ENCODE data around the gene CACHD1.

DNA sequence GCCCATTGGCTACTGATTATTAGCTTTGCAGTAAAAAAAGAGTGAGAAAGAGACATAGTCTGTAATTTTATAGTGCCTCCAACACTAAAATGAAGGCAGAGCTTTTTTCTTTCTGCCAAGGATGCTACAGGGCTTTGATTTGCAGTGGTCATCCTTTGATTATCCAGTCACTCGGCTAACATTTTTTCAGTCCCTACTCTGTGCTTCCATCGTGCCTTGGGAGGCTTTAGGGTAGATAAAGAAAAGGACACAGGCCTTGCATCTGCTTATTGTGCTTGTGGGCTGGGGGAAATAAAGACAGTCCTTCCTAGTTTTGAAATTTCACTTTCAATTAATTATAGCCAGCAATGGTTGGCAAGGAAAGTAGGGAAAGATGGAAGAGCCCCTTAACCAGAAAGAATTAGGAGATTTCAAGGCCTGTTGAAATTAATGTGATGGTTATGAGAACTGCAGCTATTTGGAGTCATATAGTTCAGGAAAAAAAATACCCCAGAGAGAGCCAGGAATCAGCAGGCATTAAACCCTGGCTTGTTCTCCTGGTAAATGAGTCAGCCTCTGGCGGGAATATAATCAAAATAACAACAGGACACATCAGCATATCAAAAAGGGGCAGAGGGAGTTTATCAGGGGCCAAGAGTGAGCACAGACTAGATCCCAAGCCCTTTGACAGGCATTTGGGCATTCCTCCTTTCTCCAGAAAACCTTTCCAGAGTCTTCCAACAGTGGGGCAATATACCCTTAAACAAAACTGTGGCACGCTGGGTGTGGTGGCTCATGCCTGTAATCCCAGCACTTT lies 27.4 kb downstream of the CACHD1 start:
- no peak for TF ChIP-seq EZH2 (IDR thresholded peaks at IDR 0.05; ENCODE audit: low read length, missing control alignments)
- TF ChIP-seq, protein P1, sequence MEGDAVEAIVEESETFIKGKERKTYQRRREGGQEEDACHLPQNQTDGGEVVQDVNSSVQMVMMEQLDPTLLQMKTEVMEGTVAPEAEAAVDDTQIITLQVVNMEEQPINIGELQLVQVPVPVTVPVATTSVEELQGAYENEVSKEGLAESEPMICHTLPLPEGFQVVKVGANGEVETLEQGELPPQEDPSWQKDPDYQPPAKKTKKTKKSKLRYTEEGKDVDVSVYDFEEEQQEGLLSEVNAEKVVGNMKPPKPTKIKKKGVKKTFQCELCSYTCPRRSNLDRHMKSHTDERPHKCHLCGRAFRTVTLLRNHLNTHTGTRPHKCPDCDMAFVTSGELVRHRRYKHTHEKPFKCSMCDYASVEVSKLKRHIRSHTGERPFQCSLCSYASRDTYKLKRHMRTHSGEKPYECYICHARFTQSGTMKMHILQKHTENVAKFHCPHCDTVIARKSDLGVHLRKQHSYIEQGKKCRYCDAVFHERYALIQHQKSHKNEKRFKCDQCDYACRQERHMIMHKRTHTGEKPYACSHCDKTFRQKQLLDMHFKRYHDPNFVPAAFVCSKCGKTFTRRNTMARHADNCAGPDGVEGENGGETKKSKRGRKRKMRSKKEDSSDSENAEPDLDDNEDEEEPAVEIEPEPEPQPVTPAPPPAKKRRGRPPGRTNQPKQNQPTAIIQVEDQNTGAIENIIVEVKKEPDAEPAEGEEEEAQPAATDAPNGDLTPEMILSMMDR (conservative IDR thresholded peaks at IDR 0.05 in 1 of 2, IDR thresholded peaks at IDR 0.05 in 1 of 2; ENCODE audit: low read depth in 1 of 2, low read length in 2 of 2), result no peak
